Measurements from ENCODE around the gene ARSJ. TPM values are rescaled to one million over a fixed set of nuclear protein-coding genes. Genes with fewer than 3 reads are reported as not detected.

The ARSJ gene
- total RNA-seq, 1 experiment from 2014 or later: 7.3 TPM

DNA sequence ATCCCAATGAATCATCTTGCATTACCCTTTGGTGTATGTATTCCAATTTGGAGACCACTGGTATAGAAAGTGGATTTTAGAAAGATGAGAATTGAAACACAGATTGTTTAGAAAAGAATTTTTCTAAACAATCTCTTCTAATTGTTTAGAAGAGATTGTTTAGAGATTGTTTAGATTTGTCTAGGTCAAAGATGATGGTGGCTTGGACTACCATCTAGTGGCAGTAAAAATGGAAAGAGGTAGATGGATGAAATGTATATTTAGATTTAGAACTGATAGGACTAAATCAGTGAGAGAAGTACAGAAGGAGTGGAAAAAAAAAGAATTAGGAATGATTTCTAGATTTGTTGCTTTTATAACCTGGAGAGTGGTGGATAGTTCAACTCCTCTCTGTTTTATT, 70.6 kb downstream of the ARSJ start:
- H3K36me3 ChIP-seq (ENCODE audit: control insufficient read depth, insufficient read depth, low read length): no peaks in the 10 kb centered on the region
- Mint-ChIP-seq H3K27ac (ENCODE audit: unreplicated experiment) (no peak overlapping the region), H3K9me3 (ENCODE audit: unreplicated experiment) (peaks cover 13% of the 10 kb centered on the region), H3K4me1 (ENCODE audit: low read depth, unreplicated experiment) (no peaks in the 10 kb centered on the region), H3K4me3 (ENCODE audit: unreplicated experiment) (no peak overlapping the region), H3K27me3 (ENCODE audit: insufficient read depth, unreplicated experiment) (no peaks in the 10 kb centered on the region), H3K36me3 (ENCODE audit: insufficient read depth, unreplicated experiment) (no peaks in the 10 kb centered on the region)
- ChIA-PET CTCF (no interaction called here), POLR2A (no interaction called here)
- no peaks in the 10 kb centered on the region for H3K4me1 ChIP-seq
- no peak overlapping the region for H3K4me3 ChIP-seq (ENCODE audit: low read depth, low read length)
- no peaks in the 10 kb centered on the region for H3K27me3 ChIP-seq (replicated peaks; ENCODE audit: control insufficient read depth, insufficient read depth, low read length)
- TF ChIP-seq, protein P1, sequence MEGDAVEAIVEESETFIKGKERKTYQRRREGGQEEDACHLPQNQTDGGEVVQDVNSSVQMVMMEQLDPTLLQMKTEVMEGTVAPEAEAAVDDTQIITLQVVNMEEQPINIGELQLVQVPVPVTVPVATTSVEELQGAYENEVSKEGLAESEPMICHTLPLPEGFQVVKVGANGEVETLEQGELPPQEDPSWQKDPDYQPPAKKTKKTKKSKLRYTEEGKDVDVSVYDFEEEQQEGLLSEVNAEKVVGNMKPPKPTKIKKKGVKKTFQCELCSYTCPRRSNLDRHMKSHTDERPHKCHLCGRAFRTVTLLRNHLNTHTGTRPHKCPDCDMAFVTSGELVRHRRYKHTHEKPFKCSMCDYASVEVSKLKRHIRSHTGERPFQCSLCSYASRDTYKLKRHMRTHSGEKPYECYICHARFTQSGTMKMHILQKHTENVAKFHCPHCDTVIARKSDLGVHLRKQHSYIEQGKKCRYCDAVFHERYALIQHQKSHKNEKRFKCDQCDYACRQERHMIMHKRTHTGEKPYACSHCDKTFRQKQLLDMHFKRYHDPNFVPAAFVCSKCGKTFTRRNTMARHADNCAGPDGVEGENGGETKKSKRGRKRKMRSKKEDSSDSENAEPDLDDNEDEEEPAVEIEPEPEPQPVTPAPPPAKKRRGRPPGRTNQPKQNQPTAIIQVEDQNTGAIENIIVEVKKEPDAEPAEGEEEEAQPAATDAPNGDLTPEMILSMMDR (IDR thresholded peaks at IDR 0.05; ENCODE audit: insufficient read depth in 1 of 2, low read depth in 1 of 2, low read length in 1 of 2, severe bottlenecking in 1 of 2, unreplicated experiment in 1 of 2): no peak
- DNase-seq: no peak
- peaks cover 4% of the 10 kb centered on the region for H3K9me3 ChIP-seq
- no TSS peak for BruUV-seq (replicated peaks)
- intact Hi-C loops (cut with micrococcal nuclease; ENCODE audit: unreplicated experiment): no loop called here

DNA sequence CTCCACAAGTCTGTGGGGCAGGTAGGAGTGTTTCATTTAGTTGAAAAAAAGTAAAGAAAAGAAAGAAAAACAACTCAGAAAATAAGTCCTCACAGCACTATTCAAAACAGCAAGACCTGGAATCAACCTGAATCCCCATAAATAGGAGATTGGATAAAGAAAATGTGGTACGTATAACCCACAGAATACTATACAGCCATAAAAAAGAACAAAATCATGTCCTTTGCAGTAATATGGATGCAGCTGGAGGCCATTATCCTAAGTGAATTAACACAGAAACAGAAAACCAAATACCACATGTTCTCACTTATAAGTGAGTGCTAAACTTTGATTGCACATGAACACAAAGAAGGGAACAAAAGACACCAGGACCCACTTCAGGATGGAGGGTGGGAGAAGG, 71.9 kb downstream of the ARSJ start:
- Histone ChIP-seq H3K36me3 (ENCODE audit: control insufficient read depth, insufficient read depth, low read length) (no peaks in the 10 kb centered on the region), H3K27me3 (replicated peaks; ENCODE audit: control insufficient read depth, insufficient read depth, low read length) (no peaks in the 10 kb centered on the region), H3K4me3 (ENCODE audit: low read depth, low read length) (no peak overlapping the region), H3K4me1 (peaks cover 5% of the 10 kb centered on the region), H3K9me3 (peaks cover 4% of the 10 kb centered on the region)
- Mint-ChIP-seq H3K9me3 (ENCODE audit: unreplicated experiment) (peaks cover 13% of the 10 kb centered on the region), H3K27me3 (ENCODE audit: insufficient read depth, unreplicated experiment) (no peaks in the 10 kb centered on the region), H3K4me3 (ENCODE audit: unreplicated experiment) (no peak overlapping the region), H3K27ac (ENCODE audit: unreplicated experiment) (no peak overlapping the region), H3K4me1 (ENCODE audit: low read depth, unreplicated experiment) (no peaks in the 10 kb centered on the region), H3K36me3 (ENCODE audit: insufficient read depth, unreplicated experiment) (no peaks in the 10 kb centered on the region)
- TF ChIP-seq, protein P1 (IDR thresholded peaks at IDR 0.05; ENCODE audit: insufficient read depth in 1 of 2, low read depth in 1 of 2, low read length in 1 of 2, severe bottlenecking in 1 of 2, unreplicated experiment in 1 of 2): no peak
- no TSS peak for BruUV-seq (replicated peaks)
- intact Hi-C loops (cut with micrococcal nuclease; ENCODE audit: unreplicated experiment): no loop called here
- DNase-seq: no peak
- ChIA-PET POLR2A (no interaction called here), CTCF (no interaction called here)

DNA sequence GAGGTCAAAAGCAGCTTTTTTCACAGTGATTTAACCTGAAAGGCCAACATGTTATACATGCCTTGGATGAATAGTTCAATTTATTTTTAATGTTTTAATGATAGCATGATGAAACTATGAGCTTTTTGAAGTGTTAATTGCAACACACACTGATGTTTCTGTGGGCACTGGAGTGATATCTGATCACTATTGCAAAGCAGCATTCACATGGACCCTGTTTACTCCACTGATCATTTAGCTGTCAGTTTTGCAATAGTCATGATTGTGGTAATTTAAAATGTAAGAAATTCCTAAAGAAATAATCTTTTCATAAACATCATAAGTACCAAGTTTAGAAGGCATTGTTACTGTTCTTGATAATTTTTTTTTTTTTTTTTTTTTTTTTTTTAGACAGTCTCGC, 74.1 kb downstream of the ARSJ start:
- Histone ChIP-seq H3K4me3 (ENCODE audit: low read depth, low read length) (no peak overlapping the region), H3K36me3 (ENCODE audit: control insufficient read depth, insufficient read depth, low read length) (no peaks in the 10 kb centered on the region), H3K27me3 (replicated peaks; ENCODE audit: control insufficient read depth, insufficient read depth, low read length) (no peaks in the 10 kb centered on the region), H3K9me3 (peaks cover 4% of the 10 kb centered on the region), H3K4me1 (peaks cover 9% of the 10 kb centered on the region)
- Mint-ChIP-seq H3K4me3 (ENCODE audit: unreplicated experiment) (no peak overlapping the region), H3K36me3 (ENCODE audit: insufficient read depth, unreplicated experiment) (no peaks in the 10 kb centered on the region), H3K9me3 (ENCODE audit: unreplicated experiment) (peaks cover 13% of the 10 kb centered on the region), H3K27me3 (ENCODE audit: insufficient read depth, unreplicated experiment) (no peaks in the 10 kb centered on the region), H3K27ac (ENCODE audit: unreplicated experiment) (no peak overlapping the region), H3K4me1 (ENCODE audit: low read depth, unreplicated experiment) (peaks cover 9% of the 10 kb centered on the region)
- intact Hi-C loops (cut with micrococcal nuclease; ENCODE audit: unreplicated experiment): no loop called here
- POLR2A ChIA-PET: no interaction called here
- BruUV-seq (replicated peaks): no TSS peak
- CTCF ChIA-PET: no interaction called here
- no peak for DNase-seq
- TF ChIP-seq, protein P1 (IDR thresholded peaks at IDR 0.05; ENCODE audit: insufficient read depth in 1 of 2, low read depth in 1 of 2, low read length in 1 of 2, severe bottlenecking in 1 of 2, unreplicated experiment in 1 of 2): no peak
